HepG2 (cell line): ENCODE measurements around the gene NACC2. TPM values are rescaled to one million over a fixed set of nuclear protein-coding genes. Genes with fewer than 3 reads are reported as not detected.

ENCODE experiments used
- CC2D1A ChIP-seq: sonication (generic); formaldehyde crosslinking; IDR thresholded peaks from 2 replicates; pipeline ENCODE4 v1.8.1; 2023; ENCODE audit warnings: mild to moderate bottlenecking, missing genetic modification reagents
- JARID2 ChIP-seq: sonication (generic); formaldehyde crosslinking; IDR thresholded peaks from 2 replicates; pipeline ENCODE4 v1.8.1; 2023; ENCODE audit warnings: missing genetic modification reagents, inconsistent platforms; ENCODE audit not compliant: insufficient replicate concordance
- MAFF ChIP-seq: IDR thresholded peaks from 2 replicates; pipeline ENCODE4 v1.6.1; 2011; ENCODE audit warnings: low read depth, low read length, improper control_type of control experiment
- MATR3 ChIP-seq: sonication (generic); formaldehyde crosslinking; IDR thresholded peaks from 2 replicates; pipeline ENCODE4 v1.4.0; 2020; ENCODE audit warnings: missing genetic modification reagents
- NCOA1 ChIP-seq: sonication (generic); formaldehyde crosslinking; IDR thresholded peaks from 2 replicates; pipeline ENCODE4 v1.9.0; 2021; ENCODE audit warnings: missing genetic modification reagents
- NR3C1 ChIP-seq: sonication (generic); formaldehyde crosslinking; IDR thresholded peaks from 2 replicates; pipeline ENCODE4 v1.4.0; 2020; ENCODE audit warnings: missing genetic modification reagents
- REL ChIP-seq: sonication (generic); formaldehyde crosslinking; conservative IDR thresholded peaks from 2 replicates; pipeline ENCODE4 v1.8.0; 2022; ENCODE audit warnings: mild to moderate bottlenecking, missing genetic modification reagents, moderate library complexity
- RORA ChIP-seq: sonication (generic); formaldehyde crosslinking; IDR thresholded peaks from 2 replicates; pipeline ENCODE4 v1.5.0; 2020; ENCODE audit warnings: mild to moderate bottlenecking, missing genetic modification reagents, moderate library complexity
- SIX4 ChIP-seq: sonication (generic); formaldehyde crosslinking; IDR thresholded peaks from 2 replicates; pipeline ENCODE4 v1.4.0; 2020; ENCODE audit warnings: missing genetic modification reagents
- SMARCC2 ChIP-seq: fragments of 450-650 bp; IDR thresholded peaks from 2 replicates; pipeline ENCODE4 v1.6.1; 2017; ENCODE audit warnings: antibody characterized with exemption, mild to moderate bottlenecking
- TERF1 ChIP-seq: sonication (generic); formaldehyde crosslinking; IDR thresholded peaks from 2 replicates; pipeline ENCODE4 v1.8.0; 2022; ENCODE audit warnings: mild to moderate bottlenecking, missing genetic modification reagents, moderate library complexity
- TIGD3 ChIP-seq: sonication (generic); formaldehyde crosslinking; IDR thresholded peaks from 2 replicates; pipeline ENCODE4 v1.5.1; 2020; ENCODE audit warnings: mild to moderate bottlenecking, missing genetic modification reagents, borderline replicate concordance
- ZNF446 ChIP-seq: sonication (generic); formaldehyde crosslinking; IDR thresholded peaks from 2 replicates; pipeline ENCODE4 v1.5.0; 2020; ENCODE audit warnings: mild to moderate bottlenecking, missing genetic modification reagents
- ZNF841 ChIP-seq: sonication (generic); formaldehyde crosslinking; IDR thresholded peaks from 2 replicates; pipeline ENCODE4 v1.8.1; 2023; ENCODE audit warnings: missing genetic modification reagents, borderline replicate concordance
- polyA plus RNA-seq, 8 experiments: library from polyadenylated mRNA; depleted of rRNA in 3 of 8; stranded (reverse) in 7 of 8; unstranded in 1 of 8; fragments of >200 nt; fragmentation: Illumina TruSeq in 4 of 8; extraction: Trizol in 4 of 8; gene quantifications; 2 replicates each; pipeline versions ENCODE4 v1.2.1 to v1.2.3, GENCODE V29; 2011 to 2016; ENCODE audit warnings: low read depth in 4 of 8, missing spikeins in 1 of 8, mixed read lengths in 1 of 8; ENCODE audit not compliant: insufficient read depth in 1 of 8
- total RNA-seq, 5 experiments: library from RNA; depleted of rRNA; stranded (reverse); fragments of >200 nt; fragmentation: Illumina TruSeq; extraction: Trizol; gene quantifications; 2 replicates each; pipeline ENCODE4 v1.2.3, GENCODE V29; 2016; ENCODE audit warnings: low read depth in 1 of 5
- TF ChIP-seq, protein P1 (sequence below): sonication (generic); formaldehyde crosslinking; IDR thresholded peaks from 2 replicates; pipeline ENCODE4 v1.9.0; 2021; ENCODE audit warnings: missing genetic modification reagents, borderline replicate concordance
- TF ChIP-seq, protein P2 (sequence below): sonication (generic); formaldehyde crosslinking; IDR thresholded peaks from 2 replicates; pipeline ENCODE4 v1.9.0; 2021; ENCODE audit warnings: missing genetic modification reagents, borderline replicate concordance
- TF ChIP-seq, protein P3 (sequence below): sonication (generic); formaldehyde crosslinking; IDR thresholded peaks from 2 replicates; pipeline ENCODE4 v1.4.0; 2020; ENCODE audit warnings: missing genetic modification reagents, borderline replicate concordance

The NACC2 gene
- total and polyA plus RNA-seq, 2 of the 13 experiments (the other 11 are each of a cell fraction or from before 2014, with no cell fraction given): 5.9 to 12.3 TPM

DNA sequence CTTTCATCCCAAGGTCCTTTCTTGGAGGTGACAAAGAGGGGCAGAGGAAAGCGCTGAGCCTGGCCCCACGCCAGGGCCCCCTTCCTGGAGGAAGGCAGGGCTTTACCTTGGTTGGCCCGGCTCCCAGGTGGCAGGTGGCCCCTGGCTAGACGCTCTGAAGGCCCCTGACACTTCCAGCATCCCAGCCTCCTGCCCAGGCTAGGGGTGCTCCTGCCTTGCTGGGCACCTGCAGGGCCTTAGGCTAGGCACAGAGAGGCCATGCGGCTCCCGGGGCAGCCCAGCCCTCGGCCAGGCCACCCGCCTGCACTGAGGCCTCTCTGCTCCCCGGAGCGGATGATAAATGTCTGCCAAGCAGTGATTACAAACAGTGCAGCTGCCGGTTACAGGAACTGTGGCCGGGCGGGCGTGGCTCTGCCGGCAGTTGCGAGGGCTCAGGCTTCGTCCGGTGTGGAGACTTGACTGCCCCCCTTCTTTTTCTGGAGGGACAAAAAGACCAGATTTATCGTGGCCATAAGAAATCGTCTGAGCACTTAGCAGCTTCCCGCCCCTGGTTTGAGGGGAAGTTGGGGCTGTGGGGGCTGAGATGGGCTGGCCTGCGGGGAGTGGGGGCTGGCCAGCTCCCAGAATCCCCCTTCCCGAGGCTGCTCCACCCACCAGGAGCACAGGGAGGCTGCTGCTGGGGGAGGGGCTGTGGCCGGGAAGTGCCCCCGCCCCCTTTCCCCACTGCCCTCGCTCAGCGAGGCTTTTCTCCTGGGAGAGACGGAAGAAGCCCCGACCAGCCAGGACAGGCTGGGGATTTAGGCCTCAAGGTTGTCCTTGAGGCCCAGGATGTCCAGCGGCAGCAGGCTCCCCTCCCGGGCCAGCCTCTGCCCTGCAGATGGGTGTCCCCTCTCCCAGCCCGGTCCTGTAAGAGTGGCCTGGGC is 102.3 kb downstream of the NACC2 start (continued):
- TF ChIP-seq, protein P1, sequence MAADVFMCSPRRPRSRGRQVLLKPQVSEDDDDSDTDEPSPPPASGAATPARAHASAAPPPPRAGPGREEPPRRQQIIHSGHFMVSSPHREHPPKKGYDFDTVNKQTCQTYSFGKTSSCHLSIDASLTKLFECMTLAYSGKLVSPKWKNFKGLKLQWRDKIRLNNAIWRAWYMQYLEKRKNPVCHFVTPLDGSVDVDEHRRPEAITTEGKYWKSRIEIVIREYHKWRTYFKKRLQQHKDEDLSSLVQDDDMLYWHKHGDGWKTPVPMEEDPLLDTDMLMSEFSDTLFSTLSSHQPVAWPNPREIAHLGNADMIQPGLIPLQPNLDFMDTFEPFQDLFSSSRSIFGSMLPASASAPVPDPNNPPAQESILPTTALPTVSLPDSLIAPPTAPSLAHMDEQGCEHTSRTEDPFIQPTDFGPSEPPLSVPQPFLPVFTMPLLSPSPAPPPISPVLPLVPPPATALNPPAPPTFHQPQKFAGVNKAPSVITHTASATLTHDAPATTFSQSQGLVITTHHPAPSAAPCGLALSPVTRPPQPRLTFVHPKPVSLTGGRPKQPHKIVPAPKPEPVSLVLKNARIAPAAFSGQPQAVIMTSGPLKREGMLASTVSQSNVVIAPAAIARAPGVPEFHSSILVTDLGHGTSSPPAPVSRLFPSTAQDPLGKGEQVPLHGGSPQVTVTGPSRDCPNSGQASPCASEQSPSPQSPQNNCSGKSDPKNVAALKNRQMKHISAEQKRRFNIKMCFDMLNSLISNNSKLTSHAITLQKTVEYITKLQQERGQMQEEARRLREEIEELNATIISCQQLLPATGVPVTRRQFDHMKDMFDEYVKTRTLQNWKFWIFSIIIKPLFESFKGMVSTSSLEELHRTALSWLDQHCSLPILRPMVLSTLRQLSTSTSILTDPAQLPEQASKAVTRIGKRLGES (CRISPR knock-in tag): no peak
- TF ChIP-seq SIX4 (CRISPR knock-in tag) (peak; percentile 13; the same call in 1 of the 2 replicates), REL (no peak), CC2D1A (CRISPR knock-in tag) (no peak), SMARCC2 (no peak), MAFF (no peak), NR3C1 (CRISPR knock-in tag) (no peak), JARID2 (CRISPR knock-in tag) (no peak), MATR3 (CRISPR knock-in tag) (no peak), TIGD3 (CRISPR knock-in tag) (no peak), NCOA1 (CRISPR knock-in tag) (no peak), ZNF841 (CRISPR knock-in tag) (no peak), RORA (CRISPR knock-in tag) (no peak), ZNF446 (CRISPR knock-in tag) (no peak), TERF1 (CRISPR knock-in tag) (no peak)
- TF ChIP-seq, protein P2, sequence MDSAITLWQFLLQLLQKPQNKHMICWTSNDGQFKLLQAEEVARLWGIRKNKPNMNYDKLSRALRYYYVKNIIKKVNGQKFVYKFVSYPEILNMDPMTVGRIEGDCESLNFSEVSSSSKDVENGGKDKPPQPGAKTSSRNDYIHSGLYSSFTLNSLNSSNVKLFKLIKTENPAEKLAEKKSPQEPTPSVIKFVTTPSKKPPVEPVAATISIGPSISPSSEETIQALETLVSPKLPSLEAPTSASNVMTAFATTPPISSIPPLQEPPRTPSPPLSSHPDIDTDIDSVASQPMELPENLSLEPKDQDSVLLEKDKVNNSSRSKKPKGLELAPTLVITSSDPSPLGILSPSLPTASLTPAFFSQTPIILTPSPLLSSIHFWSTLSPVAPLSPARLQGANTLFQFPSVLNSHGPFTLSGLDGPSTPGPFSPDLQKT: no peak
- TF ChIP-seq, protein P3, sequence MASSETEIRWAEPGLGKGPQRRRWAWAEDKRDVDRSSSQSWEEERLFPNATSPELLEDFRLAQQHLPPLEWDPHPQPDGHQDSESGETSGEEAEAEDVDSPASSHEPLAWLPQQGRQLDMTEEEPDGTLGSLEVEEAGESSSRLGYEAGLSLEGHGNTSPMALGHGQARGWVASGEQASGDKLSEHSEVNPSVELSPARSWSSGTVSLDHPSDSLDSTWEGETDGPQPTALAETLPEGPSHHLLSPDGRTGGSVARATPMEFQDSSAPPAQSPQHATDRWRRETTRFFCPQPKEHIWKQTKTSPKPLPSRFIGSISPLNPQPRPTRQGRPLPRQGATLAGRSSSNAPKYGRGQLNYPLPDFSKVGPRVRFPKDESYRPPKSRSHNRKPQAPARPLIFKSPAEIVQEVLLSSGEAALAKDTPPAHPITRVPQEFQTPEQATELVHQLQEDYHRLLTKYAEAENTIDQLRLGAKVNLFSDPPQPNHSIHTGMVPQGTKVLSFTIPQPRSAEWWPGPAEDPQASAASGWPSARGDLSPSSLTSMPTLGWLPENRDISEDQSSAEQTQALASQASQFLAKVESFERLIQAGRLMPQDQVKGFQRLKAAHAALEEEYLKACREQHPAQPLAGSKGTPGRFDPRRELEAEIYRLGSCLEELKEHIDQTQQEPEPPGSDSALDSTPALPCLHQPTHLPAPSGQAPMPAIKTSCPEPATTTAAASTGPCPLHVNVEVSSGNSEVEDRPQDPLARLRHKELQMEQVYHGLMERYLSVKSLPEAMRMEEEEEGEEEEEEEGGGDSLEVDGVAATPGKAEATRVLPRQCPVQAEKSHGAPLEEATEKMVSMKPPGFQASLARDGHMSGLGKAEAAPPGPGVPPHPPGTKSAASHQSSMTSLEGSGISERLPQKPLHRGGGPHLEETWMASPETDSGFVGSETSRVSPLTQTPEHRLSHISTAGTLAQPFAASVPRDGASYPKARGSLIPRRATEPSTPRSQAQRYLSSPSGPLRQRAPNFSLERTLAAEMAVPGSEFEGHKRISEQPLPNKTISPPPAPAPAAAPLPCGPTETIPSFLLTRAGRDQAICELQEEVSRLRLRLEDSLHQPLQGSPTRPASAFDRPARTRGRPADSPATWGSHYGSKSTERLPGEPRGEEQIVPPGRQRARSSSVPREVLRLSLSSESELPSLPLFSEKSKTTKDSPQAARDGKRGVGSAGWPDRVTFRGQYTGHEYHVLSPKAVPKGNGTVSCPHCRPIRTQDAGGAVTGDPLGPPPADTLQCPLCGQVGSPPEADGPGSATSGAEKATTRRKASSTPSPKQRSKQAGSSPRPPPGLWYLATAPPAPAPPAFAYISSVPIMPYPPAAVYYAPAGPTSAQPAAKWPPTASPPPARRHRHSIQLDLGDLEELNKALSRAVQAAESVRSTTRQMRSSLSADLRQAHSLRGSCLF (CRISPR knock-in tag): no peak
